GM10266 (cell line): ENCODE data around the gene COL27A1.
"Not testable (repeated sequence)": the region's sequence is repeated elsewhere in the genome, so short reads cannot be mapped to it uniquely, and the experiment has no call there.

Source experiments
- DNase-seq: peaks from one replicate; pipeline ENCODE4 v3.0.0; 2012; ENCODE audit errors: extremely low spot score
- TF ChIP-seq, protein P1 (sequence below): IDR thresholded peaks from 2 replicates; pipeline ENCODE4 v1.5.1; 2012; ENCODE audit warnings: mild to moderate bottlenecking, low read depth; ENCODE audit not compliant: control insufficient read depth, insufficient read depth; ENCODE audit errors: missing control alignments

The COL27A1 gene

GRCh38 chr9:114324492-114324891, 169.2 kb downstream of the COL27A1 start:
- TF ChIP-seq, protein P1, sequence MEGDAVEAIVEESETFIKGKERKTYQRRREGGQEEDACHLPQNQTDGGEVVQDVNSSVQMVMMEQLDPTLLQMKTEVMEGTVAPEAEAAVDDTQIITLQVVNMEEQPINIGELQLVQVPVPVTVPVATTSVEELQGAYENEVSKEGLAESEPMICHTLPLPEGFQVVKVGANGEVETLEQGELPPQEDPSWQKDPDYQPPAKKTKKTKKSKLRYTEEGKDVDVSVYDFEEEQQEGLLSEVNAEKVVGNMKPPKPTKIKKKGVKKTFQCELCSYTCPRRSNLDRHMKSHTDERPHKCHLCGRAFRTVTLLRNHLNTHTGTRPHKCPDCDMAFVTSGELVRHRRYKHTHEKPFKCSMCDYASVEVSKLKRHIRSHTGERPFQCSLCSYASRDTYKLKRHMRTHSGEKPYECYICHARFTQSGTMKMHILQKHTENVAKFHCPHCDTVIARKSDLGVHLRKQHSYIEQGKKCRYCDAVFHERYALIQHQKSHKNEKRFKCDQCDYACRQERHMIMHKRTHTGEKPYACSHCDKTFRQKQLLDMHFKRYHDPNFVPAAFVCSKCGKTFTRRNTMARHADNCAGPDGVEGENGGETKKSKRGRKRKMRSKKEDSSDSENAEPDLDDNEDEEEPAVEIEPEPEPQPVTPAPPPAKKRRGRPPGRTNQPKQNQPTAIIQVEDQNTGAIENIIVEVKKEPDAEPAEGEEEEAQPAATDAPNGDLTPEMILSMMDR = no peak
- no peak for DNase-seq

- DNase-seq = not testable (repeated sequence)
These were observed 169.6 kb downstream of the COL27A1 start for GRCh38 chr9:114324965-114325364.

DNA sequence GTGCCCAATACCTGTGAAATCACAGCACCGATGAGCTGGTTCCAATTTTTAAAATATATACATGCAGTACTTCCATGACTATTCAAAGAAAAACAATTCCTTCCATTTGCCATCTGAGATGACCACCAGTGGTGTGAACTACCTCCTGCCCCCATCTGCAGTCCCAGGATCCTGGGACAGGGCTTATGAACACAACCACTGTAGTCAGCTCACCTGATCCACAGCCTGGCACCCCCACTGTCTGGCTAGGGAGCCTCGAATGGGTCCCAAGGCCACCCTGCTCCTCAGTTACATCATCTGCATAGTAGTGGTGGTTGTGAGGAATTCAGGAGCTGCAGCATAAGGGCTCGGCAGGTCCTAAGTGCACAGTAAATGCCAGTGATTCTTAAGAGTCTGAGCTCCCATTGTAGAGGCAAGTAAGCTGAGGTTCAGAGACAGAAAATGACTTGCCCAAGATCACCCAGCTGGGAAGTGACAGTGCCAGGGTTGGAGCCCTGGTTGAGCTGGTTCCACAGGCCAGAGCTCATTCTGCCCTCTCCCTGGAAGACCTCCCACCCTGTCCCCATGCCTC, 170.4 kb downstream of the COL27A1 start:
- DNase-seq = not testable (repeated sequence)

DNA sequence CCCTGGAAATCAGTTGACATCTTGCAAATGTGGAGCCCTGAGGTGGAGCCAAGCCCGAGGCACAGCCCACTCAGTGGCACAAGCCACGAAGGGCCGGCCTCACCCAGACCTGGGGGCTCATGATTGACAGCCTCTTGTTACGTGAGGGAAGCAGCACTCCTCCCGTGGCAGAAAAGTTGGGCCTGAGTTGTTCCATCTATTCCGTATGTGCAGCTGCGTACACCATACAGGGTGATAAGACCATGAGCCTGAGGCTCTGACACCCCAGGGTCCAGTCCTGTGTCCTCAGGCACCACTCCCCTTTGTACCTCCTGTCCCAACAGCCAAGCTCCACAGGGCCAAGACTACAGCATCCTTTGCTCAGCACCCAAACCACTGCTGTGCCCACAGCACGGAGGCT, 172.4 kb downstream of the COL27A1 start:
- TF ChIP-seq, protein P1 = no peak
- no peak for DNase-seq

DNA sequence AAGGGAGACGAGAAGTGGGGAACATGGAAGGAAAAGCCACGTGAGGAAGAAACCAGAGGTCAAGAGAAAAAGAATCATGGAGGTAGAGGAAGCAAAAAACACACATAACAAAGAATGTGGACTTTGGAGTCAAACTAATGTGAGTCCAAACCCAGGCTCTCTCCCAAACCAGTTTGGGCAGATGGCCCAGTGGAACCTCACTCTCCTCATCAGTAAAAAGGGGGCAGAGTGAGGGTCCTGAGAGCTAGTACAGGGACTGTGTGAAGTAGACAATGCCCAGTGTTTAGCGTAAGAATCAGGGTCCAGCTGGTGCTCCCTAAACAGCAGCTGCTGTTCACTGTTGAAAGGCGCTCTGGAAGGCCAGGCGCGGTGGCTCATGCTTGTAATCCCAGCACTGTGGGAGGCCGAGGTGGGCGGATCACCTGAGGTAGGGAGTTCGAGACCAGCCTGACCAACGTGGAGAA, 173.1 kb downstream of the COL27A1 start:
- not testable (repeated sequence) for DNase-seq

GRCh38 chr9:114328937-114329624, 173.7 kb downstream of the COL27A1 start:
- not testable (repeated sequence) for DNase-seq

DNA sequence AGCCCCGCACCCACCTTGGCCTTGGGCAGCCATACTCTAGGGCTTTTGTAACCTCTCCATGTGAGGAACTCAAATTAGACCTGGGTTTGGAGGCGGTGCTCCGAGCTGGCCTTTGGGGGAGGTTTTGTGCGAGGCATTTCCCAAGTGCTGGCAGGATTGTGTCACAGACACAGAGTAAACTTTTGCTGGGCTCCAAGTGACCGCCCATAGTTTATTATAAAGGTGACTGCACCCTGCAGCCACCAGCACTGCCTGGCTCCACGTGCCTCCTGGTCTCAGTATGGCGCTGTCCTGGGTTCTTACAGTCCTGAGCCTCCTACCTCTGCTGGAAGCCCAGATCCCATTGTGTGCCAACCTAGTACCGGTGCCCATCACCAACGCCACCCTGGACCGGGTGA, 174.3 kb downstream of the COL27A1 start, which contains the start of gene ORM2:
Gene ORM2 (plus strand): TSS at position 245 of the 398 bp plus-strand sequence. CDS start 36 bp downstream, at position 281.
- not testable (repeated sequence) for DNase-seq

GRCh38 chr9:114330636-114331035, 175.3 kb downstream of the COL27A1 start:
- DNase-seq = no peak
- TF ChIP-seq, protein P1 = no peak

- DNase-seq = not testable (repeated sequence)
These were observed 176.2 kb downstream of the COL27A1 start for GRCh38 chr9:114331229-114332195.

DNA sequence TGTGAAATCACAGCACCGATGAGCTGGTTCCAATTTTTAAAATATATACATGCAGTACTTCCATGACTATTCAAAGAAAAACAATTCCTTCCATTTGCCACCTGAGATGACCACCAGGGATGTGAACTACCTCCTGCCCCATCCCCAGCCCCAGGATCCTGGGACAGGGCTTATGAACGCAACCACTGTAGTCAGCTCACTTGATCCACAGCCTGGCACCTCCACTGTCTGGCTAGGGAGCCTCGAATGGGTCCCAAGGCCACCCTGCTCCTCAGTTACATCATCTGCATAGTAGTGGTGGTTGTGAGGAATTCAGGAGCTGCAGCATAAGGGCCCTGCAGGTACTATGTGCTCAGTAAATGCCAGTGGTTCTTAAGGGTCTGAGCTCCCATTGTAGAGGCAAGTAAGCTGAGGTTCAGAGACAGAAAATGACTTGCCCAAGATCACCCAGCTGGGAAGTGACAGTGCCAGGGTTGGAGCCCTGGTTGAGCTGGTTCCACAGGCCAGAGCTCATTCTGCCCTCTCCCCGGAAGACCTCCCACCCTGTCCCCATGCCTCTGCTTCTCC, 177.2 kb downstream of the COL27A1 start:
- not testable (repeated sequence) for DNase-seq

DNA sequence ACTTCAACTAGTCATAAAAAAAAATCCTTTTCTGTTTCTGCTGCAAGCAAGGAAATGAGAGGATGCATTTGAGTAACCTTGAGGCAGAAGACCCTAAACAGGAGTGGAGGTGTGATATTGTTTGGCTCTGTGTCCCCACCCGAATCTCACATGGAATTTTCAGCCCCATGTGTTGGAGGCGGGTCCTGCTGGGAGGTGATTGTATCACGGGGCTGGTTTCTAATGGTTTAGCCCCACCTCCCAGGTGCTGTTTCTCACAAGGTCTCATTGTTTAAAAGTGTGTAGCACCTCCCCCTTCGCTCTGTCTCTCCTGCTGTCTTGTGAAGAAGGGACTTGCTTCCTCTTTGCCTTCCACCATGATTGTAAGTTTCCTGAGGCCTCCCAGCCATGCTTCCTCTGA, 178.4 kb downstream of the COL27A1 start:
- DNase-seq = not testable (repeated sequence)
